Measurements from ENCODE around the gene TMEM163. TPM values are rescaled to one million over a fixed set of nuclear protein-coding genes. Genes with fewer than 3 reads are reported as not detected.

TMEM163 gene
- total and polyA plus RNA-seq, 2 of the 13 experiments (the other 11 are each of a cell fraction or from before 2014, with no cell fraction given): 0.05 TPM; not detected in 1

- no peak for TF ChIP-seq ZNF577 (CRISPR knock-in tag; IDR thresholded peaks at IDR 0.05; ENCODE audit: borderline replicate concordance, low read depth)
- TF ChIP-seq NONO (IDR thresholded peaks at IDR 0.05): no peak
- TF ChIP-seq NONO (CRISPR knock-in tag; conservative IDR thresholded peaks at IDR 0.05): peak; percentile 82
- TF ChIP-seq PAXIP1 (CRISPR knock-in tag; conservative IDR thresholded peaks at IDR 0.05): peak; percentile 96
- no peak for TF ChIP-seq ATF5 (CRISPR knock-in tag; IDR thresholded peaks at IDR 0.05; ENCODE audit: low read depth)
- peak; percentile 91 for TF ChIP-seq HNF1B (CRISPR knock-in tag; IDR thresholded peaks at IDR 0.05)
- peak; percentile 72; the same call in 1 of the 2 replicates for TF ChIP-seq NRL (CRISPR knock-in tag; IDR thresholded peaks at IDR 0.05; ENCODE audit: borderline replicate concordance)
- peak; percentile 93 for TF ChIP-seq SALL1 (CRISPR knock-in tag; IDR thresholded peaks at IDR 0.05)
- TF ChIP-seq ZEB1 (IDR thresholded peaks at IDR 0.05; ENCODE audit: insufficient replicate concordance, low read depth): peak; percentile 84
- 0 out of 2 replicates have a peak, but pooled peaks have one; percentile 14 for TF ChIP-seq HOXA9 (CRISPR knock-in tag; IDR thresholded peaks at IDR 0.05; ENCODE audit: borderline replicate concordance)
- TF ChIP-seq ZNF691 (CRISPR knock-in tag; IDR thresholded peaks at IDR 0.05; ENCODE audit: borderline replicate concordance, low read depth): peak; percentile 91; the same call in 1 of the 2 replicates
- no peak for TF ChIP-seq ZNF180 (CRISPR knock-in tag; IDR thresholded peaks at IDR 0.05; ENCODE audit: borderline replicate concordance, low read depth)
- no peak for TF ChIP-seq IKZF1 (IDR thresholded peaks at IDR 0.05)
- no peak for TF ChIP-seq MTF1 (CRISPR knock-in tag; IDR thresholded peaks at IDR 0.05)
- peak; percentile 78 for TF ChIP-seq MEIS1 (CRISPR knock-in tag; IDR thresholded peaks at IDR 0.05; ENCODE audit: borderline replicate concordance)
- no peak for TF ChIP-seq ZNF850 (CRISPR knock-in tag; conservative IDR thresholded peaks at IDR 0.05)
- peak; percentile 35; the same call in 1 of the 2 replicates for TF ChIP-seq ZNF652 (CRISPR knock-in tag; IDR thresholded peaks at IDR 0.05; ENCODE audit: borderline replicate concordance, low read depth)
- TF ChIP-seq SP1 (IDR thresholded peaks at IDR 0.05): no peak
- TF ChIP-seq SP1 (CRISPR knock-in tag; IDR thresholded peaks at IDR 0.05): 0 out of 2 replicates have a peak, but pooled peaks have one; percentile 0
- TF ChIP-seq SAFB2 (CRISPR knock-in tag; IDR thresholded peaks at IDR 0.05; ENCODE audit: borderline replicate concordance, low read depth): peak; percentile 83; the same call in 1 of the 2 replicates
- TF ChIP-seq ZBTB1 (CRISPR knock-in tag; IDR thresholded peaks at IDR 0.05; ENCODE audit: borderline replicate concordance): no peak
- TF ChIP-seq NR2F6 (IDR thresholded peaks at IDR 0.05): peak; percentile 98
- TF ChIP-seq NR2F6 (CRISPR knock-in tag; IDR thresholded peaks at IDR 0.05): peak; percentile 95
Observed at GRCh38 chr2:134411828-134412638, 306.8 kb downstream of the TMEM163 start (continued).

All from HepG2 (cell line).